Measurements from ENCODE around the gene CCDC201.
"Not testable (repeated sequence)": the region's sequence is repeated elsewhere in the genome, so short reads cannot be mapped to it uniquely, and the experiment has no call there.

Gene CCDC201

GRCh38 chr7:45872116-45873034, 507 bp downstream of the CCDC201 start:
- no peak for DNase-seq

DNA sequence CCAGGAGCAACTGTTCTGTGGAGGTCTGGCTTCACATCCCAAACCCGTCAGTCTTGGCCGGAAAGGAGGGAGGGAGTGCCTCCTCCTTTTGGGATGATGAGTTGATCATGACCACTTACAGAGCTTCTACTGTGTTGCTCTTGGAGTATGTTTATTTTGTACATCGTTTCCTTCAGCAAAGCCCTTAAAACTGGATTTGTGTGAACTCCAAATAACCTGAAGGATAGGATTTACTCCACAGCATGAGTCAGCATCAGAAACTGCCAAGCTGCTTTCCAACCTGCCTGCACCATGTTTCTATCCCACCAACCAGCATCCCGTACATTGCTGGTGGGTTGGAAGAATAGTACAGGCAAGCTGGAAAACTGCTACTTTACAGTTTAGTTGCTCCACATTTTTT, 3.5 kb downstream of the CCDC201 start:
- no peak for DNase-seq

GRCh38 chr7:45867471-45867870, 5.4 kb downstream of the CCDC201 start:
- DNase-seq, result no peak

DNA sequence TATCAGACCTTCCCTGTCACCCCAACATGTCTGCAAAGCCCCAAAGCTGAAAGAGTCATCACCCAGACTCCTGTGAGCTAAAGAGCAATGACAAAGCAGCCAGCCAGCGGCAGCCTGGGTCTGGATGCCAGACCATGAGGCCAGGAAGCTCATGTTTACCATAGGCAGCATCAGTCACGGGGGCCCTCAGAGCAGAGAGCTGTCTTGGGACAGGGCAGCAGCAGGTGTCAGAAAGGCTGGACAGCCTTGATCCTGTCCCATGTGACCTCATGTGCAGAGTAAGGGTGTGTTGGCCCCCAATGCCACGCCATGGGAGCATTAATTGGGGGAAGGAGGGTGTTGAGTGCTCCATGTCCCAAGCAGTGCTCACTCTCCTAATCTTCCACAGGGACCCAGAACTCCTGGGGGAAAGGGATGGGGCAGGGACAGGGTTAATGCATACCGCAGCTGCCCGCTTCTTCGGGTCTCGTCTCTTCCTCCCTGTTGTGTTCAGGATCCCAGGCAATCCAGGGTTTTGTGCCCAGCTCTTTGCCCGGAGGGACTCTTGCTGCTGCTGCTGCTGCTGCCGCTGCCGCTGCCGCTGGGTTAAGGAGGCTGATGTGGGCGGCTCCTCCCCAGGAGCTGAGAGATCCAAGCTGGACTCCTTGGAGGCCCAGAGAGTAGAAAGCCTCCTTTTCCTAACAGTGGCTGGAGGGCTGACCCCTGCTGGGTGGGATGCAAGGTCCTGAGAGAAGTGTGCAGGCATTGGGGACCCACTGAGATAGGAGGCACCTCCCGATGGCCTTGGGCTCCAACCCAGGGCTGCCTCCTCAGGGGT, 7.1 kb downstream of the CCDC201 start:
- no peak for DNase-seq

- DNase-seq, result no peak
These were observed 9.2 kb downstream of the CCDC201 start for GRCh38 chr7:45863715-45864114.

DNA sequence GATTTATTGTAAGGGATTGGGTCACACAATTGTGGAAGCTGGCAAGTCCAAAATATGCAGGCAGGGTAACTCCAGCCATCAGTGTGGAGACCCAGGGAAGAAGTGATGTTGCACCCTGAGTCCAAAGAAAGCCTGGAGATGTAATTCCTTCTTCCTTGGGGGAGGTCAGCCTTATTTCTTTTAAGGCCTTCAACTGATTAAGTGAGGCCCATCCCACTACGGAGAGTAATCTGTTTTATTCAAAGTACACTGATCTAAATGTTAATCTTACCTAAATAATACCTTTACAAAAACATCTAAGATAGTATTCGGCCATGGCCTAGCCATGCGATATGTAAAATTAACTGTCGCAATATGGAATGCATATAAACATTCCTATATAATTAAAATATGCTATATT, 16.0 kb downstream of the CCDC201 start:
- not testable (repeated sequence) for DNase-seq

DNA sequence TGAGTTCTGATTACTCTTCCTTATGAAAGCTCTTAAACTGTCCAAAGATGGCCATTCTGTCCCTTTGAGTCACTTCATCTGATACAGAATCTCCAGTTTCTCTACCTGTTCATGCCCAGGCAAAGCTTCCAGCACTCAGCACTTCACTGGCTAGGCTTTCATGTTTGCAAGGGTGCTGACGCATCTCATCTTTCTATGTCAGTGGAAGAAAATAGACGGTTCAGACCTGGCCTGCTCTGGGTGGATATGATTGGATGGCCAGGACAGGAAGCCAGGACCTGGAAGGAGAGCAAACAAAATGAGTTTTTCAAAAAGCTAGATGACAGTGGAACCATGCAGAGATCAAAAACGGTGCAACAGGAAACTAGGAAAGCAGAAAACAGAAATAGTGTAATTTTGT, 17.2 kb downstream of the CCDC201 start:
- DNase-seq, result not testable (repeated sequence)

DNA sequence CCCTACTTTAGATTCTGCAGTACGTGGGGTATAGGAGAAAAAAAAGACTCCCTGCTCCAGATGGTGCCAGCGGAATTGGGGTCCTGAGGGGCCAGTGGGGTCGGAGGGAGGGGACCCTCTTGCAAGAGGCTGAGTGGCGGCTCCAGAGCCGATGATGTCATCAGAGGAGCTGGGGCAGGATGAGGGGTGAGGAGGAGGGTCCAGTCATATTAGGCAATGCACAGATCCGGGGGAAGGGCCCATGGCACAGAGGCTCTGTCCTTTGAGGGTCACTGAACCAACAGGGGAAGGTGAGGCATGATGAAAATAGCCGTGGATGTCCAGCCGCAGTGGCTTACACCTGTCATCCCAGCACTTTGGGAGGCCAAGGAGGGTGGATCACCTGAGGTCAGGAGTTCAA, 19.4 kb downstream of the CCDC201 start:
- not testable (repeated sequence) for DNase-seq

DNA sequence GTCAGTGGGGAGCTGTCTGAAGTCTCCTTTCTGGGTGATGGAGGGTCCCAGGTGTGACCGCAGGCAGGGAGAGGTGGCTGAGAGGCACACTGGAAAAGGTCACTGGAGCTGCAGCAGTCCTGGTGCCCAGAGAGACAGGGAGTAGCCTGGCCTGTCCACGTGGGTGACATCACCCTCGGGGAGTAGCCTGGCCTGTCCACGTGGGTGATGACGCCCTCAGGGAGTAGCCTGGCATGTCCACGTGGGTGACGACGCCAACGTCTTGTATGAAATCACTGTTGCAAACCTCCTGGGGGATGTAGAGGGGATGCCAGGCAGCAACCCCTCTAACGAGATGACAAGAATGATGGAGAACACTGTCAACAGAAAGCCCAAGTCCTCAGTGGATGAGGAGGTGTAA, 19.9 kb downstream of the CCDC201 start:
- DNase-seq, result not testable (repeated sequence)

- not testable (repeated sequence) for DNase-seq
These were observed 24.1 kb downstream of the CCDC201 start for GRCh38 chr7:45848734-45849133.

DNA sequence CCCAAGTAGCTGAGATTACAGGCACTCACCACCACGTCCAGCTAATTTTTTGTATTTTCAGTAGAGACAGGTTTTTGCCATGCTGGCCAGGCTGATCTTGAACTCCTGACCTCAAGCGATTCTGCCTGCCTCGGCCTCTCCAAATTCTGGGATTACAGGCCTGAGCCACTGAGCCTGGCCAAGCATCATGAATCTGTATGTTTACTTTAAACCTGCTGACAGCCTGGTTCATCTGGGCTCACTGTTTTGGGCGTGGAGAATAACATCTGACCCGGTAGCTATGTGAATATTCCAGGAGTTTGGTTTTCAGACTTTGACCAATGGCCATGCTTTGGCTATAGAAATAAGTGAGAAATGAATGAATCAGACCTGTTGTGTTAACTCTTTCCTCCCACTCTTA, 26.3 kb downstream of the CCDC201 start:
- not testable (repeated sequence) for DNase-seq

GRCh38 chr7:45841926-45842717, 30.8 kb downstream of the CCDC201 start:
- not testable (repeated sequence) for DNase-seq

- DNase-seq, result not testable (repeated sequence)
These were observed 34.0 kb downstream of the CCDC201 start for GRCh38 chr7:45838852-45839251.

DNA sequence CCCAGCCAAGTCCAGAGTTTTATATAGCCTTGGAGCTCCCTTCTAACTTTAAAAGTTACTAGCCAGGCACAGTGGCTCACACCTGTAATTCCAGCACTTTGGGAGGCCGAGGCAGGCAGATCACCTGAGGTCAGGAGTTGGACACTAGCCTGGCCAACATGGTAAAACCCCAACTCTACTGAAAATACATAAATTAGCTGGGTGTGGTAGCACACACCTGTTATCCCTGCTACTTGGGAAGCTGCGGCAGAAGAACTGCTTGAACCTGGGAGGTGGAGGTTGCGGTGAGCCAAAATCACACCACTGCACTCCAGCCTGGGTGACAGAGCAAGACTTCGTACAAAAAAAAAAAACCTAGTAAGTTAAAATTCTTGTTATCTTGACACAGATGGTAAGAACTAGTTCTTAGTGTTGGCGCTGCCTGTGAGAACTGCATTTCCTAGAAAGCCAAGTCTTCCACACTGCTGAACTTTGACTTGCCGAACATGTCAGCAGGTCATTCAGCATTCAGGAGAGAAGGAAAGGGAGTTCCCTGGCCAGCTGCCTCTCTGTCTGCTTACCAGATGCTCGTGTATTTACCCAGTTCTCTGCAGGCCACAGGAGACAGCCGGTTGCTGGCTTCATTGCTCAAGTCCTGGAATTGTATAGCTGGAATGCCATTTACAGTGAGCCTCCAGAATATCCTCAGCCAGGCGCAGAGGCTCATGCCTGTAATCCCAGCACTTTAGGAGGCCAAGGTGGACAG, 40.3 kb downstream of the CCDC201 start:
- not testable (repeated sequence) for DNase-seq

GRCh38 chr7:45829846-45830245, 43.0 kb downstream of the CCDC201 start:
- DNase-seq, result not testable (repeated sequence)

DNA sequence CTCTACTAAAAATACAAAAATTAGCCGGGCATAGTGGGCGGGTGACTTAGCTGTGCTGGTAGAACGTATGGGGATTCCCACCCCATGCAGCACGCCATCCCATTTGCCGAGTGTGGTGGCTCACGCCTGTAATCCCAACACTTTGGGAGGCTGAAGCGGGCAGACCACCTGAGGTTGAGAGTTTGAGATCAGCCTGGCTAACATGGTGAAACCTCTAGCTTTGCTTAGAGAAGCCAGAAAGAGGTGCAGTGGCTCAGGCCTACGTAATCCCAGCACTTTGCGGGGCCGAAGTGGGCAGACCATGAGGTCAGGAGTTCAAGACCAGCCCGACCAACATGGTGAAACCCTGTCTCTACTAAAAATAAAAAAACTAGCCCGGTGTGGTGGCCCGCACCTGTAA, 45.2 kb downstream of the CCDC201 start:
- not testable (repeated sequence) for DNase-seq

GRCh38 chr7:45826550-45826949, 46.3 kb downstream of the CCDC201 start:
- not testable (repeated sequence) for DNase-seq

DNA sequence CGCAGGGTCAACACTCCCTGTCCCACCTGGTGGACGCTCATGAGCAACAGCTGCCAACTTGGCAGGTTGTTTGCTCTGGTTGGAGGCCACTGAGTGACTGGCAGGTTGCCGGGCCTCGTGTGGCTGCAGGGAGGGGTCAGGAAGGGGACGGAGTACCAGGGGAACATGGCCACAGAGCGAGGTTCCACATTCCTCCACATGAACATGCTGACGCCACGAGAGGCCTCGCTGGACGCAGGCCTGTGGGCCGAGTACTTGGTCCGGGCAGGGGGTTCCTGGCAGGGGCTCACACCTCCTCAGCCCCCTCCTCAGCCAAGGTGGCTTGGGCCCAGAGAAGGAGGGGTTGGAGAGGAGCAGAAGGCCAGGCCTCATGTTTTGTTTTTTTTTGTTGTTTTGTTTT, 54.1 kb downstream of the CCDC201 start:
- not testable (repeated sequence) for DNase-seq

- DNase-seq, result not testable (repeated sequence)
These were observed 55.0 kb downstream of the CCDC201 start for GRCh38 chr7:45817913-45818312.

- DNase-seq, result not testable (repeated sequence)
These were observed 55.9 kb downstream of the CCDC201 start for GRCh38 chr7:45817016-45817415.

DNA sequence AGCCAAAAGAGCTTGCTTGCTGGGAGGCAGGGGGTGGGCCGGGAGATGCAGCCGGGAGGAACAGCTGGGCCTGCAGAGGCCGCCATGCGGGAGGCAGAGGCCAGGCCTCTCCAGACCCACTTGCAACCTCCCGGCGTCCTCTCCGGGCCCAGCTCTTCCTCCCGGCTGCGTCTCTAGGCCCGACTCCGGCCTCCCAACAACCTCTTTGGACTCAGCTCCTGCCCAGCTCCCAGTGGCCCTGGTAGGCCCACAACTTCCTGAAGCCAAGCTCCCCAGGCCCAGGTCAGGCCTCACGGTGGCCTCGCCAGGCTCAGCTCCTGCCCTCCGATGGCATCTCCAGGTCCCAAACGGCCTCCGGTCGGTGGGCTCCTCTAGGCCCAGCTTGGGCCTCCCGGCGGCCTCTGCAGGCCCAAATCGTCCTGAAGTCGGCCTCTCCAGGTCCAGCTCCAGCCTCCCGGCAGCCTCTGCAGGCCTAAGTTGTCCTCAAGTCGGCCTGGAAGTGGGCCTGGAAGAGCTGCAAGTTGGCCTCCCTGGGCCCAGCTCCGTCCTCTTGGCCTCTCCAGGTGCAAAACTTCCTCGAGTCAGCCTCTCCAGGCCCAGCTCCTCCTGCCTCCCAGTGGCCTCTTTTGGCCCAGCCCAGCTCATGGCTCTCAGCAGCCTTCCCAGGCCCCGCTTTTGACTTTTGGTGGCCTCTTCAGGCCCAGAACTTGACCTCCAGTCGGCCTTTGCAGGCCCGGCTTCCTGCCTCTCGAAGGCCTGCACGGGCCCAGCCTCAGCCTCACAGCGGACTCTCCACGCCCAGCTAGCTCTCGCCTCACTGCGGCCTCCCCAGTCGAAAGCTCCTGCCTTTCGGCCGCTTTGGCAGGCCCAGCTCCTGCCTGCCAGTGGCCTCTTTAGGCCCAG, 58.4 kb downstream of the CCDC201 start:
- not testable (repeated sequence) for DNase-seq

All from CD4-positive, alpha-beta T cell treated with Interferon alpha-2 for 1 hour (primary cell).